ENCODE measurements around the gene KRT16.

Gene KRT16

GRCh38 chr17:41600318-41600717 is 12.2 kb downstream of the KRT16 start:
- DNase-seq (ENCODE audit: low read depth) = no peak
- no peak overlapping the region for H3K4me3 ChIP-seq (ENCODE audit: low read length)
- no peaks in the 10 kb centered on the region for H3K36me3 ChIP-seq (ENCODE audit: control insufficient read depth, insufficient read depth, low read length, severe bottlenecking)
- peaks cover 31% of the 10 kb centered on the region for H3K27me3 ChIP-seq (replicated peaks; ENCODE audit: control insufficient read depth, insufficient read depth, low read length)
- no peaks in the 10 kb centered on the region for H3K9me3 ChIP-seq (ENCODE audit: control insufficient read depth, low read length)
- no peak overlapping the region for H3K9ac ChIP-seq (ENCODE audit: low read length)
- H3K4me1 ChIP-seq (ENCODE audit: control insufficient read depth, insufficient read depth, low read length) = peaks cover 3% of the 10 kb centered on the region

- Histone ChIP-seq H3K4me3 (ENCODE audit: low read length) (no peak overlapping the region), H3K9me3 (ENCODE audit: control insufficient read depth, low read length) (no peaks in the 10 kb centered on the region), H3K9ac (ENCODE audit: low read length) (no peak overlapping the region), H3K36me3 (ENCODE audit: control insufficient read depth, insufficient read depth, low read length, severe bottlenecking) (no peaks in the 10 kb centered on the region), H3K4me1 (ENCODE audit: control insufficient read depth, insufficient read depth, low read length) (peaks cover 3% of the 10 kb centered on the region), H3K27me3 (replicated peaks; ENCODE audit: control insufficient read depth, insufficient read depth, low read length) (peaks cover 37% of the 10 kb centered on the region)
- DNase-seq (ENCODE audit: low read depth) = no peak
Observed at GRCh38 chr17:41599680-41600079, 12.9 kb downstream of the KRT16 start.

- peaks cover 3% of the 10 kb centered on the region for H3K9me3 ChIP-seq (ENCODE audit: control insufficient read depth, low read length)
- H3K36me3 ChIP-seq (ENCODE audit: control insufficient read depth, insufficient read depth, low read length, severe bottlenecking) = no peaks in the 10 kb centered on the region
- H3K9ac ChIP-seq (ENCODE audit: low read length) = no peak overlapping the region
- peaks cover 31% of the 10 kb centered on the region for H3K27me3 ChIP-seq (replicated peaks; ENCODE audit: control insufficient read depth, insufficient read depth, low read length)
- no peak for DNase-seq (ENCODE audit: low read depth)
- H3K4me1 ChIP-seq (ENCODE audit: control insufficient read depth, insufficient read depth, low read length) = peaks cover 11% of the 10 kb centered on the region
- no peak overlapping the region for H3K4me3 ChIP-seq (ENCODE audit: low read length)
Observed at GRCh38 chr17:41595585-41595984, 17.0 kb downstream of the KRT16 start.

- Histone ChIP-seq H3K27me3 (replicated peaks; ENCODE audit: control insufficient read depth, insufficient read depth, low read length) (peaks cover 31% of the 10 kb centered on the region), H3K36me3 (ENCODE audit: control insufficient read depth, insufficient read depth, low read length, severe bottlenecking) (no peaks in the 10 kb centered on the region), H3K9me3 (ENCODE audit: control insufficient read depth, low read length) (peaks cover 3% of the 10 kb centered on the region), H3K4me1 (ENCODE audit: control insufficient read depth, insufficient read depth, low read length) (peaks cover 8% of the 10 kb centered on the region), H3K4me3 (ENCODE audit: low read length) (no peak overlapping the region), H3K9ac (ENCODE audit: low read length) (peak overlapping the region; percentile 83)
- DNase-seq (ENCODE audit: low read depth) = no peak
Observed at GRCh38 chr17:41594363-41594915, 18.1 kb downstream of the KRT16 start.

GRCh38 chr17:41593306-41593981 is 19.1 kb downstream of the KRT16 start:
- DNase-seq (ENCODE audit: low read depth) = no peak
- Histone ChIP-seq H3K27me3 (replicated peaks; ENCODE audit: control insufficient read depth, insufficient read depth, low read length) (peaks cover 31% of the 10 kb centered on the region), H3K36me3 (ENCODE audit: control insufficient read depth, insufficient read depth, low read length, severe bottlenecking) (no peaks in the 10 kb centered on the region), H3K4me1 (ENCODE audit: control insufficient read depth, insufficient read depth, low read length) (peaks cover 8% of the 10 kb centered on the region), H3K4me3 (ENCODE audit: low read length) (no peak overlapping the region), H3K9me3 (ENCODE audit: control insufficient read depth, low read length) (peaks cover 3% of the 10 kb centered on the region), H3K9ac (ENCODE audit: low read length) (peak overlapping the region; percentile 83)

GRCh38 chr17:41592601-41593305 is 19.8 kb downstream of the KRT16 start:
- DNase-seq (ENCODE audit: low read depth) = no peak
- H3K9me3 ChIP-seq (ENCODE audit: control insufficient read depth, low read length) = peaks cover 3% of the 10 kb centered on the region
- H3K4me1 ChIP-seq (ENCODE audit: control insufficient read depth, insufficient read depth, low read length) = peaks cover 8% of the 10 kb centered on the region
- H3K36me3 ChIP-seq (ENCODE audit: control insufficient read depth, insufficient read depth, low read length, severe bottlenecking) = no peaks in the 10 kb centered on the region
- no peak overlapping the region for H3K4me3 ChIP-seq (ENCODE audit: low read length)
- peak overlapping the region; percentile 72 for H3K9ac ChIP-seq (ENCODE audit: low read length)
- peaks cover 31% of the 10 kb centered on the region for H3K27me3 ChIP-seq (replicated peaks; ENCODE audit: control insufficient read depth, insufficient read depth, low read length)

GRCh38 chr17:41589301-41589700 is 23.3 kb downstream of the KRT16 start:
- Histone ChIP-seq H3K4me1 (ENCODE audit: control insufficient read depth, insufficient read depth, low read length) (peaks cover 7% of the 10 kb centered on the region), H3K9me3 (ENCODE audit: control insufficient read depth, low read length) (peaks cover 3% of the 10 kb centered on the region), H3K4me3 (ENCODE audit: low read length) (no peak overlapping the region), H3K36me3 (ENCODE audit: control insufficient read depth, insufficient read depth, low read length, severe bottlenecking) (no peaks in the 10 kb centered on the region), H3K27me3 (replicated peaks; ENCODE audit: control insufficient read depth, insufficient read depth, low read length) (peaks cover 19% of the 10 kb centered on the region), H3K9ac (ENCODE audit: low read length) (no peak overlapping the region)
- no peak for DNase-seq (ENCODE audit: low read depth)

GRCh38 chr17:41588126-41588810 is 24.3 kb downstream of the KRT16 start:
- peaks cover 3% of the 10 kb centered on the region for H3K9me3 ChIP-seq (ENCODE audit: control insufficient read depth, low read length)
- peaks cover 2% of the 10 kb centered on the region for H3K4me1 ChIP-seq (ENCODE audit: control insufficient read depth, insufficient read depth, low read length)
- H3K9ac ChIP-seq (ENCODE audit: low read length) = no peak overlapping the region
- H3K36me3 ChIP-seq (ENCODE audit: control insufficient read depth, insufficient read depth, low read length, severe bottlenecking) = no peaks in the 10 kb centered on the region
- DNase-seq (ENCODE audit: low read depth) = no peak
- no peak overlapping the region for H3K4me3 ChIP-seq (ENCODE audit: low read length)
- peaks cover 19% of the 10 kb centered on the region for H3K27me3 ChIP-seq (replicated peaks; ENCODE audit: control insufficient read depth, insufficient read depth, low read length)

GRCh38 chr17:41586863-41587495 is 25.6 kb downstream of the KRT16 start, which contains the start of gene KRT14:
KRT14 (minus strand) TSS chr17:41586895; CDS start chr17:41586834, 61 bp downstream.
- Histone ChIP-seq H3K4me3 (ENCODE audit: low read length) (no peak within 1 kb of the TSS), H3K9me3 (ENCODE audit: control insufficient read depth, low read length) (peaks cover 3% of the 10 kb centered on the region), H3K27me3 (replicated peaks; ENCODE audit: control insufficient read depth, insufficient read depth, low read length) (peaks cover 22% of the 10 kb centered on the region), H3K9ac (ENCODE audit: low read length) (no peak within 1 kb of the TSS), H3K36me3 (ENCODE audit: control insufficient read depth, insufficient read depth, low read length, severe bottlenecking) (no peaks in the 10 kb centered on the region), H3K4me1 (ENCODE audit: control insufficient read depth, insufficient read depth, low read length) (peaks cover 10% of the 10 kb centered on the region)
- DNase-seq (ENCODE audit: low read depth) = no peak

GRCh38 chr17:41585301-41586056 is 27.1 kb downstream of the KRT16 start:
- Histone ChIP-seq H3K36me3 (ENCODE audit: control insufficient read depth, insufficient read depth, low read length, severe bottlenecking) (no peaks in the 10 kb centered on the region), H3K4me3 (ENCODE audit: low read length) (no peak overlapping the region), H3K27me3 (replicated peaks; ENCODE audit: control insufficient read depth, insufficient read depth, low read length) (peaks cover 26% of the 10 kb centered on the region), H3K9ac (ENCODE audit: low read length) (no peak overlapping the region), H3K9me3 (ENCODE audit: control insufficient read depth, low read length) (no peaks in the 10 kb centered on the region), H3K4me1 (ENCODE audit: control insufficient read depth, insufficient read depth, low read length) (peaks cover 16% of the 10 kb centered on the region)
- no peak for DNase-seq (ENCODE audit: low read depth)

All from adipocyte (in vitro differentiated cells).